ENCODE measurements around the gene ZMYM2. TPM values are rescaled to one million over a fixed set of nuclear protein-coding genes. Genes with fewer than 3 reads are reported as not detected.
"Not testable (repeated sequence)": the region's sequence is repeated elsewhere in the genome, so short reads cannot be mapped to it uniquely, and the experiment has no call there.

The ZMYM2 gene
- total RNA-seq, 4 donors from 2014 or later: 44.5 to 217 (median 57.0) TPM

DNA sequence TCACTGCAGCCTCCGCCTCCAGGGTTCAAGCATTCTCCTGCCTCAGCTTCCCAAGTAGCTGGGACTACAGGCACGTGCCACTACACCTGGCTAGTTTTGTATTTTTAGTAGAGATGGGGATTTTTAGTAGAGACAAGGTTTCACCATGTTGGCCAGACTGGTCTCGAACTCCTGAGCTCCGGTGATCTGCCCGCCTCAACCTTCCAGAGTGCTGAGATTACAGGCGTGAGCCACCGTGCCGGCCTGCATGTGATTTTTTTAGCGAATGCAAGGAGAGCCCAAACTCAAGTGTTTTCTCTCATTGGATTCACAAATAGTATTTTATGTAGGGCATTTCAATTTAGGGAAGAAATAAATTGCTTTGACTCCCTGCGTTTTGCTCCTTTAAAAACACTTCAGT is 4.4 kb downstream of the ZMYM2 start:
- no peak for DNase-seq (ENCODE audit: low spot score in 2 of 2)
- Histone ChIP-seq H3K27ac (no peak overlapping the region), H3K4me1 (peaks cover 28% of the 10 kb centered on the region), H3K9me3 (no peaks in the 10 kb centered on the region), H3K4me3 (no peak overlapping the region), H3K36me3 (peaks cover 18% of the 10 kb centered on the region), H3K27me3 (no peaks in the 10 kb centered on the region)
- TF ChIP-seq POLR2A (IDR thresholded peaks at IDR 0.05) (no peak), POLR2AphosphoS5 (IDR thresholded peaks at IDR 0.05) (no peak), EP300 (IDR thresholded peaks at IDR 0.05) (no peak)
- TF ChIP-seq, protein P1, sequence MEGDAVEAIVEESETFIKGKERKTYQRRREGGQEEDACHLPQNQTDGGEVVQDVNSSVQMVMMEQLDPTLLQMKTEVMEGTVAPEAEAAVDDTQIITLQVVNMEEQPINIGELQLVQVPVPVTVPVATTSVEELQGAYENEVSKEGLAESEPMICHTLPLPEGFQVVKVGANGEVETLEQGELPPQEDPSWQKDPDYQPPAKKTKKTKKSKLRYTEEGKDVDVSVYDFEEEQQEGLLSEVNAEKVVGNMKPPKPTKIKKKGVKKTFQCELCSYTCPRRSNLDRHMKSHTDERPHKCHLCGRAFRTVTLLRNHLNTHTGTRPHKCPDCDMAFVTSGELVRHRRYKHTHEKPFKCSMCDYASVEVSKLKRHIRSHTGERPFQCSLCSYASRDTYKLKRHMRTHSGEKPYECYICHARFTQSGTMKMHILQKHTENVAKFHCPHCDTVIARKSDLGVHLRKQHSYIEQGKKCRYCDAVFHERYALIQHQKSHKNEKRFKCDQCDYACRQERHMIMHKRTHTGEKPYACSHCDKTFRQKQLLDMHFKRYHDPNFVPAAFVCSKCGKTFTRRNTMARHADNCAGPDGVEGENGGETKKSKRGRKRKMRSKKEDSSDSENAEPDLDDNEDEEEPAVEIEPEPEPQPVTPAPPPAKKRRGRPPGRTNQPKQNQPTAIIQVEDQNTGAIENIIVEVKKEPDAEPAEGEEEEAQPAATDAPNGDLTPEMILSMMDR (IDR thresholded peaks at IDR 0.05): no peak
- 88% methylated on average over 10 of the region's 10 CpGs for WGBS

GRCh38 chr13:19967621-19968020 is 9.1 kb downstream of the ZMYM2 start:
- TF ChIP-seq POLR2A (IDR thresholded peaks at IDR 0.05) (no peak), POLR2AphosphoS5 (IDR thresholded peaks at IDR 0.05) (no peak), EP300 (IDR thresholded peaks at IDR 0.05) (no peak)
- TF ChIP-seq, protein P1 (IDR thresholded peaks at IDR 0.05): no peak
- 92% methylated on average over 3 of the region's 3 CpGs for WGBS
- Histone ChIP-seq H3K27ac (no peak overlapping the region), H3K4me1 (no peaks in the 10 kb centered on the region), H3K36me3 (peaks cover 35% of the 10 kb centered on the region), H3K9me3 (no peaks in the 10 kb centered on the region), H3K27me3 (no peaks in the 10 kb centered on the region), H3K4me3 (no peak overlapping the region)
- no peak for DNase-seq (ENCODE audit: low spot score in 2 of 2)

DNA sequence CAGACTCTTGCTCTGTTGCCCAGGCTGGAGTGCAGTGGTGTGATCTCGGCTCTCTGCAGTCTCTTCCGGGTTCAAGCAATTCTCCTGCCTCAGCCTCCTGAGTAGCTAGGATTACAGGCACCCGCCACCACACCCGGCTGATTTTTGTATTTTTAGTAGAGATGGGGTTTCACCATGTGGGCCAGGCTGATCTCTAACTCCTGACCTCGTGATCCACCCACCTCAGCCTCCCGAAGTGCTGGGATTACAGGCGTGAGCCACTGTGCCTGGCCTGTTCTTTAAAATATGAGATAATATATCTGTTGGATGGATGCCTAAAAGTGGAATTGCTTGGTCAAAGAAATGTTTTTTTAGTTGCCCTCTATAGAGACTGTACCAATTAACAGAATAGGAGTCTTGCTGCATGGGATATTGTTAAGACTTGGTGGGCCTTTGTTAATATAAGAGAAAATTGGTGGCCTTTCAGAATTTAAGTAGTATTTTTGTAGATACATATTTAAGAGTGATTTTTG is 16.0 kb downstream of the ZMYM2 start:
- H3K4me3 ChIP-seq; H3K27me3 ChIP-seq; H3K27ac ChIP-seq; H3K4me1 ChIP-seq; H3K9me3 ChIP-seq; DNase-seq (ENCODE audit: low spot score in 2 of 2): not testable (repeated sequence)
- peaks cover 40% of the 10 kb centered on the region for H3K36me3 ChIP-seq
- 91% methylated on average over 7 of the region's 7 CpGs for whole genome bisulfite sequencing

- H3K4me1 ChIP-seq: no peaks in the 10 kb centered on the region
- 98% methylated on average over 4 of the region's 4 CpGs for WGBS
- peaks cover 34% of the 10 kb centered on the region for H3K36me3 ChIP-seq
- no peak overlapping the region for H3K4me3 ChIP-seq
- no peaks in the 10 kb centered on the region for H3K9me3 ChIP-seq
- DNase-seq (ENCODE audit: low spot score in 2 of 2): no peak
- no peaks in the 10 kb centered on the region for H3K27me3 ChIP-seq
- TF ChIP-seq POLR2A (IDR thresholded peaks at IDR 0.05) (no peak), POLR2AphosphoS5 (IDR thresholded peaks at IDR 0.05) (no peak), EP300 (IDR thresholded peaks at IDR 0.05) (no peak)
- TF ChIP-seq, protein P1 (IDR thresholded peaks at IDR 0.05): no peak
- H3K27ac ChIP-seq: no peak overlapping the region
Measured at GRCh38 chr13:19978831-19979437, 20.4 kb downstream of the ZMYM2 start.

GRCh38 chr13:19981685-19982238 is 23.2 kb downstream of the ZMYM2 start:
- Histone ChIP-seq H3K36me3 (peaks cover 30% of the 10 kb centered on the region), H3K4me1 (peaks cover 6% of the 10 kb centered on the region), H3K27ac (no peak overlapping the region), H3K9me3 (no peaks in the 10 kb centered on the region), H3K27me3 (no peaks in the 10 kb centered on the region), H3K4me3 (no peak overlapping the region)
- TF ChIP-seq POLR2A (IDR thresholded peaks at IDR 0.05): no peak
- no peak for TF ChIP-seq EP300 (IDR thresholded peaks at IDR 0.05)
- TF ChIP-seq POLR2AphosphoS5 (IDR thresholded peaks at IDR 0.05): no peak
- TF ChIP-seq, protein P1 (IDR thresholded peaks at IDR 0.05): no peak
- no peak for DNase-seq (ENCODE audit: low spot score in 2 of 2)
- WGBS: 81% methylated on average over 3 of the region's 3 CpGs

All from suprapubic skin (tissue), 4 donors.